ENCODE results near the gene TFAP2E. TPM values are rescaled to one million over a fixed set of nuclear protein-coding genes. Genes with fewer than 3 reads are reported as not detected.

TFAP2E gene
- total RNA-seq, 1 experiment from 2014 or later: 0.72 TPM

DNA sequence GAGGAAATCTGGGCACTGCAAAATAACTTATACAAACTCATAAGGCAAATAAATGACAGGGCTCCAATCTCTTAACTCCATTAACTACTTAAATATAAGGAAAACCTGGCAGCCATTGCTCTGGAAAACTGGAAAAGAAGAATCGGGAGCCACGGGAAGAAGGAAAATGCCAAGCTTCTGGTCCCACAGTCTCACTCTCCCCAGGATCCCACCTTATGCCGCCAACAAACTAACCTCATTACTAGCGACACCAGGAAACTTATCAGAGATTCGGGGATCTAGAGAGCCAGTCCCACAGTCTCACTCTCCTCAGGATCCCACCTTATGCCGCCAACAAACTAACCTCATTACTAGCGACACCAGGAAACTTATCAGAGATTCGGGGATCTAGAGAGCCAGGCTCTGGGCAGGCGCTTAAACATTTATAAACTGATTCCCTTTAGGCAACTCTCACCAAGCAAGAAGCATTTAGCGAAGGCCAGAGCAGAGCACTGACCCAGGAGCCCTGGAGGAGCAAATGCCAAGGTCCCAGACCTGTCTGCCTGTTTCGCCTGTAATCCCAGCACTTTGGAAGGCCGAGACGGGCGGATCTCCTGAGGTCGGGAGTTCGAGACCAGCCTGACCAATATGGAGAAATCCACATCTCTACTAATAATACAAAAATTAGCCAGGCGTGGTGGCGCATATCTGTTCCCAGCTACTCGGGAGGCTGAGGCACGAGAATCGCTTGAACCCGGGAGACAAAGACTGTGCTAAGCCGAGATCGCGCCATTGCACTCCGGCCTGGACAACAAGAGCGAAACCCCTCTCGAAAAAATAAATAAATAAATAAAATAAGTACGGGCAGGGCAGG lies 67.5 kb downstream of the TFAP2E start:
- H3F3A ChIP-seq (ENCODE audit: insufficient read depth, low read depth): peaks cover 20% of the 10 kb centered on the region
- TF ChIP-seq EZH2 (IDR thresholded peaks at IDR 0.05; ENCODE audit: low read depth): no peak
- TF ChIP-seq CTCF (conservative IDR thresholded peaks at IDR 0.05): no peak
- DNase-seq: peak in 1 of 2 experiments; percentile 12
- H3K27me3 ChIP-seq (ENCODE audit: insufficient read depth, low read depth): peaks cover 9% of the 10 kb centered on the region
- intact Hi-C loops (cut with micrococcal nuclease; ENCODE audit: unreplicated experiment): loop anchor here (5.0 to 10.0 kb wide), 4 partner anchors 63 to 786 kb away; partner anchors contain the start of genes C1orf216, CLSPN and SMIM12
- H3K36me3 ChIP-seq (ENCODE audit: low read depth): peaks cover 7% of the 10 kb centered on the region; the same call in 1 of the 2 replicates
- BruUV-seq (replicated peaks): TSS peak; percentile 47
- ChIA-PET POLR2A (ENCODE audit: unreplicated experiment) (no interaction called here), CTCF (interaction anchor here (0.7 kb wide), 1 partner anchor 71 kb away, joined by 3 read pairs; no protein-coding TSS in a partner anchor)
- H3K4me2 ChIP-seq: peak overlapping the region; percentile 83
- H3K79me2 ChIP-seq (ENCODE audit: low read depth): peaks cover 57% of the 10 kb centered on the region
- peak overlapping the region; percentile 88 for H3K27ac ChIP-seq
- H3K4me3 ChIP-seq: peak overlapping the region; percentile 84
- H3K9me2 ChIP-seq (ENCODE audit: insufficient read depth): no peaks in the 10 kb centered on the region
- H3K9me3 ChIP-seq (ENCODE audit: insufficient read depth, low read depth): no peaks in the 10 kb centered on the region
- peaks cover 19% of the 10 kb centered on the region for H4K20me1 ChIP-seq (ENCODE audit: insufficient read depth)
- H2AFZ ChIP-seq: peak overlapping the region; percentile 97
- peaks cover 40% of the 10 kb centered on the region for H3K4me1 ChIP-seq (replicated peaks; ENCODE audit: insufficient read depth)

DNA sequence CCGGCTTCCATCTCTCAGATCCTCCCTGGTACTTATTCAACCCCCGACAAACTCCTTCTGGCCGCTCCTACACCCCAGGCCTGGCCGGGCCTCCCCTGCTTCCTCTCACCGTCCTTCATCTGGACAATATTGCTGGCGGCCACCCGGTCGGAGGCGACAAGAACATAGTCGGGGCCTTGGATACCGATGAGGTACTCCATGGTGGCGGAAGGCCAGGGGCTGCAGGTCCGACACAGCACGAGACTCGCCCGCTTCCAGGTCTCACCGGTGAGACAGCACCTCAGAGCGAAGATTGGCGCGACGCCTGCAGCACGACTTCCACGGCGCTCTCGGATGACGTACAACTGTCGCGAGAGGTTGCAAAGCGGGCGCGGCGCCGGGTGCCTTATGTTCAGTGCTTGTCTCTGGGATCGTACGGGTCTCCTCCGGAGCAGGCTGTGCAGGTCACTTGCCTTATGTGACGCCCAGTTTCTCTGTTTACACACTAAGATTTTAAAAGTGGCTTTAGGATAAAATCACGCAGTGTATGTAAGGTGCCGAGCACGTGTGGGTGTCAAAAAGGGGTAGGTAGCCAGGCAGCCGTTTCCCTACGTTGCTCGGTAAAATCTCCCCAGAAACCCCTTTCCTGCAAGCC lies 68.2 kb downstream of the TFAP2E start, which contains the start of gene PSMB2:
PSMB2 (minus strand) TSS at position 294 of the 634 bp plus-strand sequence; CDS start at position 200, 94 bp downstream.
- peaks cover 40% of the 10 kb centered on the region for H3K4me1 ChIP-seq (replicated peaks; ENCODE audit: insufficient read depth)
- H3K27ac ChIP-seq: peak within 1 kb of the TSS; percentile 88
- H3K9me2 ChIP-seq (ENCODE audit: insufficient read depth): no peaks in the 10 kb centered on the region
- H3F3A ChIP-seq (ENCODE audit: insufficient read depth, low read depth): peaks cover 20% of the 10 kb centered on the region
- peak within 1 kb of the TSS; percentile 97 for H2AFZ ChIP-seq
- BruUV-seq (replicated peaks): no TSS peak
- peak within 1 kb of the TSS; percentile 83 for H3K4me2 ChIP-seq
- H3K36me3 ChIP-seq (ENCODE audit: low read depth): no peaks in the 10 kb centered on the region; the same call in 1 of the 2 replicates
- POLR2A ChIA-PET (ENCODE audit: unreplicated experiment): interaction anchor here (0.7 kb wide), 1 partner anchor 25 kb away, joined by 10 read pairs; no protein-coding TSS in a partner anchor
- peak; percentile 88 to 97 for DNase-seq
- H3K27me3 ChIP-seq (ENCODE audit: insufficient read depth, low read depth): peaks cover 17% of the 10 kb centered on the region
- peaks cover 16% of the 10 kb centered on the region for H4K20me1 ChIP-seq (ENCODE audit: insufficient read depth)
- no peak for TF ChIP-seq EZH2 (IDR thresholded peaks at IDR 0.05; ENCODE audit: low read depth)
- TF ChIP-seq CTCF (conservative IDR thresholded peaks at IDR 0.05): no peak
- H3K4me3 ChIP-seq: peak within 1 kb of the TSS; percentile 84
- intact Hi-C loops (cut with micrococcal nuclease; ENCODE audit: unreplicated experiment): loop anchor here (5.0 to 10.0 kb wide), 4 partner anchors 64 to 787 kb away; partner anchors contain the start of genes C1orf216, CLSPN and SMIM12
- CTCF ChIA-PET: no interaction called here
- H3K9me3 ChIP-seq (ENCODE audit: insufficient read depth, low read depth): no peaks in the 10 kb centered on the region
- peaks cover 50% of the 10 kb centered on the region for H3K79me2 ChIP-seq (ENCODE audit: low read depth)

GRCh38 chr1:35642471-35642955 lies 69.4 kb downstream of the TFAP2E start:
- peak overlapping the region; percentile 88 for H3K27ac ChIP-seq
- H3K36me3 ChIP-seq (ENCODE audit: low read depth): no peaks in the 10 kb centered on the region; the same call in 1 of the 2 replicates
- peaks cover 38% of the 10 kb centered on the region for H3K79me2 ChIP-seq (ENCODE audit: low read depth)
- intact Hi-C loops (cut with micrococcal nuclease; ENCODE audit: unreplicated experiment): loop anchor here (5.0 to 10.0 kb wide), 4 partner anchors 65 to 788 kb away; partner anchors contain the start of genes C1orf216, CLSPN and SMIM12
- H4K20me1 ChIP-seq (ENCODE audit: insufficient read depth): peaks cover 6% of the 10 kb centered on the region
- H3K4me2 ChIP-seq: peak overlapping the region; percentile 83
- H2AFZ ChIP-seq: peak overlapping the region; percentile 97
- H3K4me3 ChIP-seq: peak overlapping the region; percentile 84
- H3K9me3 ChIP-seq (ENCODE audit: insufficient read depth, low read depth): no peaks in the 10 kb centered on the region
- TF ChIP-seq EZH2 (IDR thresholded peaks at IDR 0.05; ENCODE audit: low read depth) (no peak), CTCF (conservative IDR thresholded peaks at IDR 0.05) (no peak)
- H3K4me1 ChIP-seq (replicated peaks; ENCODE audit: insufficient read depth): peaks cover 32% of the 10 kb centered on the region
- no TSS peak for BruUV-seq (replicated peaks)
- H3F3A ChIP-seq (ENCODE audit: insufficient read depth, low read depth): peaks cover 20% of the 10 kb centered on the region
- POLR2A ChIA-PET (ENCODE audit: unreplicated experiment): interaction anchor here (0.6 kb wide), 1 partner anchor 69 kb away, joined by 4 read pairs; no protein-coding TSS in a partner anchor
- CTCF ChIA-PET: interaction anchor here (0.7 kb wide), 1 partner anchor 841 kb away, joined by 4 read pairs; no protein-coding TSS in a partner anchor
- H3K9me2 ChIP-seq (ENCODE audit: insufficient read depth): no peaks in the 10 kb centered on the region
- H3K27me3 ChIP-seq (ENCODE audit: insufficient read depth, low read depth): peaks cover 25% of the 10 kb centered on the region
- peak in 1 of 2 experiments; percentile 20 for DNase-seq

Data from PC-9 (cell line).